Measurements from ENCODE around the gene LILRA6. TPM values are rescaled to one million over a fixed set of nuclear protein-coding genes. Genes with fewer than 3 reads are reported as not detected.

The LILRA6 gene
- total and polyA plus RNA-seq, 7 experiments from 2014 or later, result 0.12 to 27.0 (median 0.97) TPM

- Histone ChIP-seq H3K4me1 (ENCODE audit: control insufficient read depth in 2 of 2, insufficient read depth in 2 of 2, low read length in 2 of 2) (no peaks in the 10 kb centered on the region), H3K4me3 (ENCODE audit: low read length) (no peak overlapping the region), H3K9me3 (ENCODE audit: control insufficient read depth in 2 of 3, low read length in 3 of 3) (no peaks in the 10 kb centered on the region), H3K27me3 (ENCODE audit: control insufficient read depth in 2 of 2, insufficient read depth in 2 of 2, low read length in 2 of 2) (no peaks in the 10 kb centered on the region), H3K36me3 (ENCODE audit: control insufficient read depth in 2 of 3, insufficient read depth in 3 of 3, low read length in 3 of 3) (no peaks in the 10 kb centered on the region), H3K27ac (ENCODE audit: low read depth, low read length) (no peak overlapping the region)
- ChIA-PET CTCF (interaction anchor here (1.7 kb wide), 1 partner anchor 10 kb away, joined by 5 read pairs; no protein-coding TSS in a partner anchor), POLR2A (no interaction called here)
- Mint-ChIP-seq H3K4me1 (peaks cover 0 to 2% (median 0%) of the 10 kb centered on the region in 7 donors), H3K27me3 (peaks cover 9 to 33% (median 23%) of the 10 kb centered on the region in 5 donors), H3K9me3 (no peaks in the 10 kb centered on the region), H3K4me3 (no peak overlapping the region), H3K27ac (no peak overlapping the region), H3K36me3 (no peaks in the 10 kb centered on the region)
- ATAC-seq, result no peak
- intact Hi-C loops (cut with micrococcal nuclease), result no loop called here
- DNase-seq, result no peak
These were observed 26.3 kb upstream of the LILRA6 start for GRCh38 chr19:54268936-54269335.

- intact Hi-C loops (cut with micrococcal nuclease), result loop anchor here in 1 of 2 donors (1.0 kb wide), 1 partner anchor 98 kb away; no protein-coding TSS in a partner anchor
- Mint-ChIP-seq H3K4me1 (no peaks in the 10 kb centered on the region), H3K4me3 (no peak overlapping the region), H3K36me3 (no peaks in the 10 kb centered on the region), H3K27ac (no peak overlapping the region), H3K9me3 (no peaks in the 10 kb centered on the region), H3K27me3 (peaks cover 4 to 24% (median 17%) of the 10 kb centered on the region in 5 donors)
- ChIA-PET POLR2A (interaction anchor here (0.6 kb wide), 1 partner anchor 338 kb away, joined by 3 read pairs; no protein-coding TSS in a partner anchor), CTCF (interaction anchor here (0.5 to 2.0 kb wide), 6 partner anchors 13 to 150 kb away, joined by 3 to 7 read pairs (median 4); partner anchors contain the start of genes MBOAT7 and TMC4)
- no peaks in the 10 kb centered on the region for H3K27me3 ChIP-seq (ENCODE audit: control insufficient read depth in 2 of 2, insufficient read depth in 2 of 2, low read length in 2 of 2)
- H3K36me3 ChIP-seq (ENCODE audit: control insufficient read depth in 2 of 3, insufficient read depth in 3 of 3, low read length in 3 of 3), result no peaks in the 10 kb centered on the region
- H3K4me3 ChIP-seq (ENCODE audit: low read length), result no peak overlapping the region
- no peak overlapping the region for H3K27ac ChIP-seq (ENCODE audit: low read depth, low read length)
- DNase-seq (peak in 8 of 9 donors; percentile 34 to 68 (median 50)), ATAC-seq (peak; percentile 85)
- H3K9me3 ChIP-seq (ENCODE audit: control insufficient read depth in 2 of 3, low read length in 3 of 3), result no peaks in the 10 kb centered on the region
- H3K4me1 ChIP-seq (ENCODE audit: control insufficient read depth in 2 of 2, insufficient read depth in 2 of 2, low read length in 2 of 2), result no peaks in the 10 kb centered on the region
These were observed 23.5 kb upstream of the LILRA6 start for GRCh38 chr19:54266133-54266532.

GRCh38 chr19:54262470-54262869, 19.9 kb upstream of the LILRA6 start:
- no peak overlapping the region for H3K4me3 ChIP-seq (ENCODE audit: low read length)

GRCh38 chr19:54262066-54262465, 19.5 kb upstream of the LILRA6 start:
- H3K9me3 ChIP-seq (ENCODE audit: control insufficient read depth in 2 of 3, low read length in 3 of 3), result no peaks in the 10 kb centered on the region
- H3K27me3 ChIP-seq (ENCODE audit: control insufficient read depth in 2 of 2, insufficient read depth in 2 of 2, low read length in 2 of 2), result no peaks in the 10 kb centered on the region
- Mint-ChIP-seq H3K27ac (no peak overlapping the region), H3K4me3 (no peak overlapping the region), H3K27me3 (peaks cover 4 to 15% (median 6%) of the 10 kb centered on the region in 5 donors), H3K4me1 (no peaks in the 10 kb centered on the region), H3K36me3 (no peaks in the 10 kb centered on the region), H3K9me3 (no peaks in the 10 kb centered on the region)
- H3K36me3 ChIP-seq (ENCODE audit: control insufficient read depth in 2 of 3, insufficient read depth in 3 of 3, low read length in 3 of 3), result no peaks in the 10 kb centered on the region
- intact Hi-C loops (cut with micrococcal nuclease), result no loop called here
- H3K27ac ChIP-seq (ENCODE audit: low read depth, low read length), result no peak overlapping the region
- DNase-seq (no peak), ATAC-seq (no peak)
- ChIA-PET CTCF (no interaction called here), POLR2A (no interaction called here)
- no peaks in the 10 kb centered on the region for H3K4me1 ChIP-seq (ENCODE audit: control insufficient read depth in 2 of 2, insufficient read depth in 2 of 2, low read length in 2 of 2)
- no peak overlapping the region for H3K4me3 ChIP-seq (ENCODE audit: low read length)

More at GRCh38 chr19:54262470-54262869, 19.9 kb upstream of the LILRA6 start:
- no peaks in the 10 kb centered on the region for H3K27me3 ChIP-seq (ENCODE audit: control insufficient read depth in 2 of 2, insufficient read depth in 2 of 2, low read length in 2 of 2)
- no peaks in the 10 kb centered on the region for H3K36me3 ChIP-seq (ENCODE audit: control insufficient read depth in 2 of 3, insufficient read depth in 3 of 3, low read length in 3 of 3)
- DNase-seq, result no peak
- POLR2A ChIA-PET, result no interaction called here
- no peaks in the 10 kb centered on the region for H3K9me3 ChIP-seq (ENCODE audit: control insufficient read depth in 2 of 3, low read length in 3 of 3)
- Mint-ChIP-seq H3K36me3 (no peaks in the 10 kb centered on the region), H3K27me3 (peaks cover 4 to 15% (median 6%) of the 10 kb centered on the region in 5 donors), H3K4me1 (no peaks in the 10 kb centered on the region), H3K9me3 (no peaks in the 10 kb centered on the region), H3K27ac (no peak overlapping the region), H3K4me3 (no peak overlapping the region)
- CTCF ChIA-PET, result no interaction called here
- H3K4me1 ChIP-seq (ENCODE audit: control insufficient read depth in 2 of 2, insufficient read depth in 2 of 2, low read length in 2 of 2), result no peaks in the 10 kb centered on the region
- no peak for ATAC-seq
- H3K27ac ChIP-seq (ENCODE audit: low read depth, low read length), result no peak overlapping the region
- intact Hi-C loops (cut with micrococcal nuclease), result no loop called here

- no peak within 1 kb of the TSS for H3K27ac Mint-ChIP-seq
- intact Hi-C loops (cut with micrococcal nuclease), result no loop called here
- peaks cover 0 to 11% (median 0%) of the 10 kb centered on the region in 5 donors for H3K27me3 Mint-ChIP-seq
- Histone ChIP-seq H3K4me3 (ENCODE audit: low read length) (no peak within 1 kb of the TSS), H3K9me3 (ENCODE audit: control insufficient read depth in 2 of 3, low read length in 3 of 3) (no peaks in the 10 kb centered on the region), H3K4me1 (ENCODE audit: control insufficient read depth in 2 of 2, insufficient read depth in 2 of 2, low read length in 2 of 2) (no peaks in the 10 kb centered on the region), H3K27me3 (ENCODE audit: control insufficient read depth in 2 of 2, insufficient read depth in 2 of 2, low read length in 2 of 2) (no peaks in the 10 kb centered on the region), H3K36me3 (ENCODE audit: control insufficient read depth in 2 of 3, insufficient read depth in 3 of 3, low read length in 3 of 3) (no peaks in the 10 kb centered on the region), H3K27ac (ENCODE audit: low read depth, low read length) (no peak within 1 kb of the TSS)
- H3K9me3 Mint-ChIP-seq, result no peaks in the 10 kb centered on the region
- no peak for ATAC-seq
- ChIA-PET POLR2A (no interaction called here), CTCF (no interaction called here)
- peaks cover 0 to 3% (median 0%) of the 10 kb centered on the region in 7 donors for H3K4me1 Mint-ChIP-seq
- no peak within 1 kb of the TSS for H3K4me3 Mint-ChIP-seq
- no peak for DNase-seq
- H3K36me3 Mint-ChIP-seq, result no peaks in the 10 kb centered on the region
These were observed 14.5 kb upstream of the LILRA6 start, which contains the start of gene LILRB5 for GRCh38 chr19:54257116-54257480. TSS of gene LILRB5 (minus strand) at chr19:54257273. CDS start at chr19:54257193, 80 bp downstream.

- H3K27me3 ChIP-seq (ENCODE audit: control insufficient read depth in 2 of 2, insufficient read depth in 2 of 2, low read length in 2 of 2), result no peaks in the 10 kb centered on the region
- H3K4me3 ChIP-seq (ENCODE audit: low read length), result no peak overlapping the region
- ChIA-PET POLR2A (no interaction called here), CTCF (no interaction called here)
- H3K36me3 ChIP-seq (ENCODE audit: control insufficient read depth in 2 of 3, insufficient read depth in 3 of 3, low read length in 3 of 3), result no peaks in the 10 kb centered on the region
- no peak for DNase-seq
- no peaks in the 10 kb centered on the region for H3K36me3 Mint-ChIP-seq
- no peak for ATAC-seq
- intact Hi-C loops (cut with micrococcal nuclease), result no loop called here
- H3K4me3 Mint-ChIP-seq, result no peak overlapping the region
- no peaks in the 10 kb centered on the region for H3K9me3 ChIP-seq (ENCODE audit: control insufficient read depth in 2 of 3, low read length in 3 of 3)
- no peak overlapping the region for H3K27ac ChIP-seq (ENCODE audit: low read depth, low read length)
- H3K9me3 Mint-ChIP-seq, result no peaks in the 10 kb centered on the region
- H3K4me1 Mint-ChIP-seq, result peaks cover 0 to 3% (median 0%) of the 10 kb centered on the region in 7 donors
- no peaks in the 10 kb centered on the region for H3K4me1 ChIP-seq (ENCODE audit: control insufficient read depth in 2 of 2, insufficient read depth in 2 of 2, low read length in 2 of 2)
- H3K27me3 Mint-ChIP-seq, result peaks cover 0 to 11% (median 0%) of the 10 kb centered on the region in 5 donors
- H3K27ac Mint-ChIP-seq, result no peak overlapping the region
These were observed 13.9 kb upstream of the LILRA6 start for GRCh38 chr19:54256250-54257115.

All from naive thymus-derived CD4-positive, alpha-beta T cell (primary cell).